Stimulated activated CD8-positive, alpha-beta memory T cell treated with anti-CD3 and anti-CD28 coated beads, Interleukin-15, amount 100 ng/mL, for 24 hours (primary cell): ENCODE data around the gene KRTAP17-1.
"Not testable (repeated sequence)": the region's sequence is repeated elsewhere in the genome, so short reads cannot be mapped to it uniquely, and the experiment has no call there.

Experiments
- DNase-seq: peaks from one replicate; pipeline ENCODE4 v3.0.0-alpha.2; 2020; ENCODE audit warnings: low read depth

The KRTAP17-1 gene

GRCh38 chr17:41315204-41315794 is at the start of gene KRTAP17-1:
KRTAP17-1 (minus strand) TSS chr17:41315710; CDS start chr17:41315650, 60 bp downstream.
- no peak for DNase-seq

GRCh38 chr17:41363881-41364280 is 48.4 kb upstream of the KRTAP17-1 start:
- no peak for DNase-seq

GRCh38 chr17:41360296-41360995 is 44.9 kb upstream of the KRTAP17-1 start:
- no peak for DNase-seq

GRCh38 chr17:41354536-41354935 is 39.0 kb upstream of the KRTAP17-1 start:
- no peak for DNase-seq

GRCh38 chr17:41352597-41353366 is 37.3 kb upstream of the KRTAP17-1 start:
- DNase-seq = no peak

GRCh38 chr17:41351177-41351576 is 35.7 kb upstream of the KRTAP17-1 start:
- no peak for DNase-seq

- not testable (repeated sequence) for DNase-seq
Measured at GRCh38 chr17:41350381-41350878, 34.9 kb upstream of the KRTAP17-1 start, which contains the start of gene KRT33A. KRT33A (minus strand) TSS chr17:41350828; CDS start chr17:41350767, 61 bp downstream.

GRCh38 chr17:41347869-41348760 is 32.6 kb upstream of the KRTAP17-1 start:
- DNase-seq = no peak

- DNase-seq = not testable (repeated sequence)
Measured at GRCh38 chr17:41346421-41346820, 30.9 kb upstream of the KRTAP17-1 start.

- DNase-seq = no peak
Measured at GRCh38 chr17:41345992-41346391, 30.5 kb upstream of the KRTAP17-1 start.

- no peak for DNase-seq
Measured at GRCh38 chr17:41343029-41343428, 27.5 kb upstream of the KRTAP17-1 start.

- no peak for DNase-seq
Measured at GRCh38 chr17:41340934-41341861, 25.7 kb upstream of the KRTAP17-1 start.

GRCh38 chr17:41340494-41340893 is 25.0 kb upstream of the KRTAP17-1 start:
- no peak for DNase-seq

- DNase-seq = no peak
Measured at GRCh38 chr17:41339571-41340172, 24.2 kb upstream of the KRTAP17-1 start.

- no peak for DNase-seq
Measured at GRCh38 chr17:41338961-41339485, 23.5 kb upstream of the KRTAP17-1 start.

GRCh38 chr17:41335747-41336146 is 20.2 kb upstream of the KRTAP17-1 start:
- no peak for DNase-seq

- no peak for DNase-seq
Measured at GRCh38 chr17:41334385-41335305, 19.1 kb upstream of the KRTAP17-1 start.

GRCh38 chr17:41333836-41334235 is 18.3 kb upstream of the KRTAP17-1 start:
- no peak for DNase-seq

- no peak for DNase-seq
Measured at GRCh38 chr17:41333098-41333497, 17.6 kb upstream of the KRTAP17-1 start.
